ENCODE measurements around the gene CSF2. TPM values are rescaled to one million over a fixed set of nuclear protein-coding genes. Genes with fewer than 3 reads are reported as not detected.

The CSF2 gene
- total RNA-seq, 1 experiment from 2014 or later, result 0.30 TPM

- TF ChIP-seq CTCF (IDR thresholded peaks at IDR 0.05 in 2 of 3, conservative IDR thresholded peaks at IDR 0.05 in 1 of 3; ENCODE audit: borderline replicate concordance in 1 of 3, insufficient read depth in 1 of 3, low read depth in 2 of 3, low read length in 2 of 3) (no peak), POLR2AphosphoS5 (IDR thresholded peaks at IDR 0.05; ENCODE audit: low read depth, low read length) (no peak), RAD21 (IDR thresholded peaks at IDR 0.05; ENCODE audit: low read depth) (no peak), CEBPB (IDR thresholded peaks at IDR 0.05; ENCODE audit: low read depth) (no peak)
Observed at GRCh38 chr5:132037353-132037752, 36.2 kb upstream of the CSF2 start (continued).

GRCh38 chr5:132044207-132044606 lies 29.4 kb upstream of the CSF2 start:
- no peaks in the 10 kb centered on the region for H4K20me1 ChIP-seq (ENCODE audit: insufficient read depth)
- ChIA-PET CTCF (no interaction called here), POLR2A (no interaction called here), RAD21 (ENCODE audit: low non-redundant PET in 1 of 2, low total read pairs in 2 of 2, uncharacterized antibody in 2 of 2, unreplicated experiment in 2 of 2) (no interaction called here)
- intact Hi-C loops (cut with micrococcal nuclease), result no loop called here
- H3K9ac ChIP-seq (ENCODE audit: low read length), result no peak overlapping the region
- H3K27ac ChIP-seq (ENCODE audit: low read depth, low read length), result no peak overlapping the region
- no peak for TF ChIP-seq POLR2A (IDR thresholded peaks at IDR 0.05; ENCODE audit: borderline replicate concordance, extremely low read depth, insufficient read depth, insufficient read length)
- TF ChIP-seq ZFX (IDR thresholded peaks at IDR 0.05), result no peak
- TF ChIP-seq EGR1 (IDR thresholded peaks at IDR 0.05; ENCODE audit: low read depth), result no peak
- TF ChIP-seq REST (IDR thresholded peaks at IDR 0.05; ENCODE audit: low read depth), result no peak
- no peaks in the 10 kb centered on the region for H3K9me3 ChIP-seq (ENCODE audit: control insufficient read depth in 1 of 2, insufficient read depth in 1 of 2, low read depth in 1 of 2, low read length in 2 of 2)
- no peaks in the 10 kb centered on the region for H3K9me2 ChIP-seq (ENCODE audit: insufficient read depth)
- no peaks in the 10 kb centered on the region for H3K27me3 ChIP-seq (ENCODE audit: insufficient read depth, low read length)
- H3K4me3 ChIP-seq (replicated peaks in 1 of 2; ENCODE audit: low read depth in 1 of 2, low read length in 2 of 2), result no peak overlapping the region
- H3K36me3 ChIP-seq (ENCODE audit: control insufficient read depth in 1 of 2, insufficient read depth in 2 of 2, low read length in 2 of 2), result no peaks in the 10 kb centered on the region
- DNase-seq (ENCODE audit: low read depth, low spot score) (no peak), ATAC-seq (no peak)
- H2AFZ ChIP-seq (ENCODE audit: low read depth, low read length, poor library complexity, severe bottlenecking), result no peak overlapping the region
- no peaks in the 10 kb centered on the region for H3K79me2 ChIP-seq (ENCODE audit: insufficient read depth, low read length)
- no peaks in the 10 kb centered on the region for H3K4me1 ChIP-seq (ENCODE audit: control insufficient read depth in 1 of 2, insufficient read depth in 2 of 2, low read length in 2 of 2)
- H3K4me2 ChIP-seq (ENCODE audit: low read length), result no peak overlapping the region
- no TSS peak for BruUV-seq (replicated peaks)

Measured in HCT116 (cell line).